A673 (cell line): Measurements from ENCODE around the gene SEZ6L. TPM values are rescaled to one million over a fixed set of nuclear protein-coding genes. Genes with fewer than 3 reads are reported as not detected.

ENCODE experiments used
- BruUV-seq: library from RNA; stranded (reverse); fragments of 400-500 nt; replicated peaks from 2 replicates; lab custom pipeline; 2021; lab: Mats Ljungman, UMichigan
- CTCF ChIA-PET: fragments of 300-600 bp; sonication (Branson Sonifier 250); formaldehyde crosslinking; loops from one replicate; lab custom pipeline; 2022; ENCODE audit warnings: antibody characterized with exemption; lab: Charles Lee
- POLR2A ChIA-PET: fragments of 300-600 bp; sonication (Branson Sonifier 250); formaldehyde crosslinking; loops from one replicate; lab custom pipeline; 2022; ENCODE audit warnings: antibody characterized with exemption; ENCODE audit not compliant: low non-redundant PET; lab: Charles Lee
- DNase-seq: peaks from one replicate; pipeline ENCODE4 v3.0.0-alpha.2; 2015; ENCODE audit warnings: low spot score
- H3K27ac ChIP-seq: fragments of 200-600 bp; sonication (generic); 2 replicates; pipeline ENCODE4 v1.5.1; 2016; ENCODE audit warnings: mixed run types, low read depth, mild to moderate bottlenecking, mixed read lengths, antibody characterized with exemption, low read length; ENCODE audit not compliant: poor library complexity, severe bottlenecking
- H3K27me3 ChIP-seq: fragments of 200-600 bp; sonication (generic); replicated peaks from 2 replicates; pipeline ENCODE4 v1.6.1; 2017; ENCODE audit warnings: mixed run types, low read depth, mild to moderate bottlenecking, mixed read lengths, antibody characterized with exemption, low read length; ENCODE audit not compliant: insufficient read depth, poor library complexity
- H3K36me3 ChIP-seq: fragments of 200-600 bp; sonication (generic); 2 replicates; pipeline ENCODE4 v1.6.1; 2016; ENCODE audit warnings: mixed run types, mild to moderate bottlenecking, mixed read lengths, antibody characterized with exemption, low read length; ENCODE audit not compliant: insufficient read depth, poor library complexity, severe bottlenecking
- H3K4me1 ChIP-seq: fragments of 200-600 bp; sonication (generic); 2 replicates; pipeline ENCODE4 v1.6.1; 2017; ENCODE audit warnings: mixed run types, mild to moderate bottlenecking, mixed read lengths, antibody characterized with exemption, low read length; ENCODE audit not compliant: insufficient read depth, poor library complexity, severe bottlenecking
- H3K4me3 ChIP-seq: fragments of 200-600 bp; sonication (generic); 2 replicates; pipeline ENCODE4 v1.5.1; 2016; ENCODE audit warnings: low read depth, mixed run types, mild to moderate bottlenecking, mixed read lengths, low read length; ENCODE audit not compliant: poor library complexity, severe bottlenecking
- H3K9me3 ChIP-seq: fragments of 200-600 bp; sonication (generic); 2 replicates; pipeline ENCODE4 v1.6.1; 2016; ENCODE audit warnings: mixed run types, low read depth, mild to moderate bottlenecking, mixed read lengths, antibody characterized with exemption, low read length; ENCODE audit not compliant: poor library complexity, severe bottlenecking
- CTCF ChIP-seq: fragments of 300-800, 200-600 bp; sonication (generic); conservative IDR thresholded peaks from 2 replicates; pipeline ENCODE4 v1.5.1; 2017; ENCODE audit warnings: low read depth, mild to moderate bottlenecking, antibody characterized with exemption, low read length, moderate library complexity, mixed read lengths
- EZH2 ChIP-seq: fragments of 200-600 bp; sonication (generic); IDR thresholded peaks from 2 replicates; pipeline ENCODE4 v1.6.1; 2017; ENCODE audit warnings: borderline replicate concordance, low read depth, mild to moderate bottlenecking, mixed read lengths, antibody characterized with exemption, low read length; ENCODE audit not compliant: poor library complexity, severe bottlenecking
- intact Hi-C: fragments of 100-400 bp; cut with micrococcal nuclease; formaldehyde crosslinking; loops from one replicate; pipeline ENCODE4 v1.10.0; 2022; ENCODE audit not compliant: unreplicated experiment
- total RNA-seq: library from RNA; stranded (reverse); gene quantifications from 2 replicates; pipeline ENCODE4 v1.2.3, GENCODE V29; 2021

The SEZ6L gene
- total RNA-seq, 1 experiment from 2014 or later = 6.3 TPM

GRCh38 chr22:26168330-26168851 is 871 bp upstream of the SEZ6L start:
- Histone ChIP-seq H3K4me1 (no peaks in the 10 kb centered on the region), H3K36me3 (no peaks in the 10 kb centered on the region), H3K9me3 (no peaks in the 10 kb centered on the region), H3K4me3 (no peak overlapping the region), H3K27ac (no peak overlapping the region), H3K27me3 (peaks cover 64% of the 10 kb centered on the region)
- intact Hi-C loops = no loop called here
- ChIA-PET CTCF (no interaction called here), POLR2A (no interaction called here)
- no TSS peak for BruUV-seq
- no peak for DNase-seq
- TF ChIP-seq CTCF = no peak

- Histone ChIP-seq H3K27me3 (peaks cover 69% of the 10 kb centered on the region), H3K9me3 (no peaks in the 10 kb centered on the region), H3K36me3 (no peaks in the 10 kb centered on the region), H3K4me1 (no peaks in the 10 kb centered on the region), H3K27ac (no peak overlapping the region), H3K4me3 (peak overlapping the region; percentile 38)
- no peak for DNase-seq
- ChIA-PET POLR2A (no interaction called here), CTCF (no interaction called here)
- intact Hi-C loops = no loop called here
- BruUV-seq = no TSS peak
- no peak for TF ChIP-seq EZH2
- TF ChIP-seq CTCF = no peak
Measured at GRCh38 chr22:26168939-26169314, 335 bp upstream of the SEZ6L start.

- ChIA-PET CTCF (no interaction called here), POLR2A (no interaction called here)
- no peaks in the 10 kb centered on the region for H3K9me3 ChIP-seq
- H3K27me3 ChIP-seq = peaks cover 67% of the 10 kb centered on the region
- DNase-seq = no peak
- H3K4me1 ChIP-seq = no peaks in the 10 kb centered on the region
- H3K27ac ChIP-seq = no peak overlapping the region
- TF ChIP-seq EZH2 = peak; percentile 59
- no peak for TF ChIP-seq CTCF
- BruUV-seq = no TSS peak
- intact Hi-C loops = loop anchor here (5.0 to 10.0 kb wide), 2 partner anchors 162 to 315 kb away; no protein-coding TSS in a partner anchor
- no peaks in the 10 kb centered on the region for H3K36me3 ChIP-seq
- peak overlapping the region; percentile 38 for H3K4me3 ChIP-seq
Measured at GRCh38 chr22:26170112-26170492, 840 bp downstream of the SEZ6L start.
